ENCODE measurements around the gene LRMDA.

The LRMDA gene

GRCh38 chr10:75556320-75556719, 124.9 kb downstream of the LRMDA start:
- H3K4me3 ChIP-seq (ENCODE audit: low read length) = no peak overlapping the region
- TF ChIP-seq, protein P1, sequence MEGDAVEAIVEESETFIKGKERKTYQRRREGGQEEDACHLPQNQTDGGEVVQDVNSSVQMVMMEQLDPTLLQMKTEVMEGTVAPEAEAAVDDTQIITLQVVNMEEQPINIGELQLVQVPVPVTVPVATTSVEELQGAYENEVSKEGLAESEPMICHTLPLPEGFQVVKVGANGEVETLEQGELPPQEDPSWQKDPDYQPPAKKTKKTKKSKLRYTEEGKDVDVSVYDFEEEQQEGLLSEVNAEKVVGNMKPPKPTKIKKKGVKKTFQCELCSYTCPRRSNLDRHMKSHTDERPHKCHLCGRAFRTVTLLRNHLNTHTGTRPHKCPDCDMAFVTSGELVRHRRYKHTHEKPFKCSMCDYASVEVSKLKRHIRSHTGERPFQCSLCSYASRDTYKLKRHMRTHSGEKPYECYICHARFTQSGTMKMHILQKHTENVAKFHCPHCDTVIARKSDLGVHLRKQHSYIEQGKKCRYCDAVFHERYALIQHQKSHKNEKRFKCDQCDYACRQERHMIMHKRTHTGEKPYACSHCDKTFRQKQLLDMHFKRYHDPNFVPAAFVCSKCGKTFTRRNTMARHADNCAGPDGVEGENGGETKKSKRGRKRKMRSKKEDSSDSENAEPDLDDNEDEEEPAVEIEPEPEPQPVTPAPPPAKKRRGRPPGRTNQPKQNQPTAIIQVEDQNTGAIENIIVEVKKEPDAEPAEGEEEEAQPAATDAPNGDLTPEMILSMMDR (conservative IDR thresholded peaks at IDR 0.05; ENCODE audit: low read length) = no peak
- DNase-seq (ENCODE audit: low read depth) = no peak

- DNase-seq (ENCODE audit: low read depth) = no peak
- H3K4me3 ChIP-seq (ENCODE audit: low read length) = no peak overlapping the region
- TF ChIP-seq, protein P1 (conservative IDR thresholded peaks at IDR 0.05; ENCODE audit: low read length) = no peak
Measured at GRCh38 chr10:75565286-75566251, 134.1 kb downstream of the LRMDA start.

DNA sequence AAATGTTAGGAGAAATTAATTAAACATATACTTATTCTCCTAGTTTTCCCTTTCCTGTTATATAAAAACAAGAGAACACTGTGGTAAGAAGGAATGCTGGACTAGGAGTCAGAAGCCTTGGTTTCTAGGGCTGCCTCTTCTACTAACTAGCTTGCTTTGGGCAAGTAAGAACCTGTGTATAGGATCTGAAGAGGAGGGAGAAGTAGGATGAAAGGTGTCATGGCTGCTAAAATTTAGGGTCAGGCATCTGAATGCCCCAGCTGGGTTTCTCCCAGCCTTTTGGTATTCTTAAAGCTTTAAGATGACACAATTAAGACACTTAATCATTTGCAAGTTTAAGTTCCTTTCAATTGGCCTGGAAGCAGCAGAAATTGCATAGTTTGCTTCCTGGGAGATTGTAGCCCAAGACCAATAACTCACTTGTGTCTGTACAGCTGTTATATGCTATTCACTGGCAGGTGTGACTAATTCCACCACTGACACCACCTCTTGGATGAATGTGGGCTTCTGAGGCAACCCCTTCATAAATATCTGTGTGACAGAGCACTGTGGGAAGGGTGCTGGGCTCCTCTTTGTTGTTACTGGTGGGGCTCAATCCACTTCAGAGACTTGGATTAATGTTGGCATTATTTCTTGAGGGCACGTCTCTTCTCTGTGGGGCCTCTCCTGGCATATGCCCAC, 137.2 kb downstream of the LRMDA start:
- no peak overlapping the region for H3K4me3 ChIP-seq (ENCODE audit: low read length)
- DNase-seq (ENCODE audit: low read depth) = peak; percentile 16
- TF ChIP-seq, protein P1 (conservative IDR thresholded peaks at IDR 0.05; ENCODE audit: low read length) = no peak

DNA sequence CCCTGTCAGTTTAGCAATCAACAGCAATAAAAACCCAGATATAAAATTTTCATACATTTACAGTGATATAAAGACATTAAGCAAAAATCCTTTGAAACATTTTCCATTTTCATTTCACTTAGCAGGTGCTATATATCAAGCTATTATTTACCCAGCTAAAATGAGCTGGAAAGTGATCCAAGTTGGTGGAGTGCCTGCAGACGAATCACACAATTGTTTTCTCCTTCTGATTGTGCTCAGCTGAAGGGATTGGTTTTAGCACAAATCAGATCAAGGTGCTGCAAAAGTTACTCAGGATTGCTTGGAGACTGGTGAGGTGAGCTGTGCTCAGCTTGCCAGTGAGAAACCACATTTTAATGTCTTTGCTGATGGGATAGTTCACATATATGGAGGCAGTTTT, 138.1 kb downstream of the LRMDA start:
- no peak overlapping the region for H3K4me3 ChIP-seq (ENCODE audit: low read length)
- DNase-seq (ENCODE audit: low read depth) = no peak
- TF ChIP-seq, protein P1 (conservative IDR thresholded peaks at IDR 0.05; ENCODE audit: low read length) = no peak

GRCh38 chr10:75572478-75572877, 141.1 kb downstream of the LRMDA start:
- TF ChIP-seq, protein P1 (conservative IDR thresholded peaks at IDR 0.05; ENCODE audit: low read length) = no peak
- DNase-seq (ENCODE audit: low read depth) = no peak
- H3K4me3 ChIP-seq (ENCODE audit: low read length) = no peak overlapping the region

DNA sequence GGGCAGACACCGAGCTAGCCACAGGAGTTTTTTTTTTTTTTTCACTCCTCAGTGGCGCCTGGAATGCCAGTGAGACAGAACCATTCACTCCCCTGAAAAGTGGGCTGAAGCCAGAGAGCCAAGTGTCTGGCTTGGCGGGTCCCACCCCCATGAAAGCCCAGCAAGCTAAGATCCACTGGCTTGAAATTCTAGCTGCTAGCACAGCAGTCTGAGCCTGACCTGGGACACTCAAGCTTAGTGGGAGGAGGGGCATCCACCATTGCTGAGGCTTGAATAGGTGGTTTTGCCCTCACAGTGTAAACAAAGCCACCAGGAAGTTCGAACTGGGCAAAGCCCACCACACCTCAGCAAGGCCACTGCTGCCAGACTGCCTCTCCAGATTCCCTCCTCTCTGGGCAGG, 144.5 kb downstream of the LRMDA start:
- DNase-seq (ENCODE audit: low read depth) = no peak
- H3K4me3 ChIP-seq (ENCODE audit: low read length) = no peak overlapping the region
- TF ChIP-seq, protein P1 (conservative IDR thresholded peaks at IDR 0.05; ENCODE audit: low read length) = no peak

Data from AG10803 (cell line).